Skeletal muscle satellite cell (primary cell): ENCODE data around the gene SMARCA4.

ENCODE experiments used
- H3K27me3 ChIP-seq: 2 replicates; pipeline ENCODE4 v1.7.0; 2013; ENCODE audit warnings: low read length; ENCODE audit not compliant: control insufficient read depth, insufficient read depth
- H3K36me3 ChIP-seq: 2 replicates; pipeline ENCODE4 v1.7.0; 2013; ENCODE audit warnings: mild to moderate bottlenecking, control low read depth, low read length; ENCODE audit not compliant: insufficient read depth
- H3K4me1 ChIP-seq: 2 replicates; pipeline ENCODE4 v1.7.0; 2013; ENCODE audit warnings: low read length; ENCODE audit not compliant: control insufficient read depth, insufficient read depth
- H3K4me2 ChIP-seq: 2 replicates; pipeline ENCODE4 v1.7.0; 2013; ENCODE audit warnings: mild to moderate bottlenecking, low read length
- H3K4me3 ChIP-seq: 2 replicates; pipeline ENCODE4 v1.7.0; 2013; ENCODE audit warnings: low read length
- H3K9ac ChIP-seq: 2 replicates; pipeline ENCODE4 v1.7.0; 2013; ENCODE audit warnings: mild to moderate bottlenecking, low read depth, low read length, moderate library complexity
- H3K9me3 ChIP-seq: replicated peaks from 2 replicates; pipeline ENCODE4 v1.7.0; 2013; ENCODE audit warnings: mild to moderate bottlenecking, control low read depth, low read length

SMARCA4 gene

DNA sequence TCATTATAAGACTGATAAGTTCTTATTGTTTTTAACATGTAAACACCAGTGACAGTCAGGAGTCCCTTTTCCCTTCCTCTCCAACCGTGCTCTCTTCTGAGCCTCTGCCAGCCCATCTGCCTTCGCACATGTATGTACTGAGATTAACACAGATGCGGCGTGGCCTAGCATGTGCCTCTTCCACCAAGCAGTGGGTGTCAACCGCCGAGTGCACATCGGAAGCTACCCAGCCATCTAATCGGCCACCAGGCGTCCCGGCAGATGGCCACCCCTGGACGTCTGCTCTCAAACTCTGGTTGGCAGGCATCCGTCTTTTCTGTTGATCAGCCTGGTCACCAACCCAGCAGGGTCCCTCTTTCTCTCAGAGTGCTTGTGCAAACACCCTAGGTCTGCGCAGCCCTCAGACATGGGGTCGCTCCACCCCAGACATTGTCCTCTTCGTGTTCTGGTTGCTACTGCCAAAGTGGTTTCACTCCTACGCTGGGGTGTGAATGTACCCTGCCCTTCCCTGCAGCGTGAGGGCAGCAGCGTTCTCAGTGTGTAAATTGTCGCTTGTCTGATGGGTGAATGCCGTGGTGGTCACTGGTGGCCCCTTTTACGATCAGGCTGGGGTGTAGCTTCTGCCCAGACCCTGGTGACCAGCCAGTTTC lies 70.7 kb downstream of the SMARCA4 start:
- Histone ChIP-seq H3K9me3 (no peaks in the 10 kb centered on the region), H3K9ac (no peak overlapping the region), H3K4me3 (no peak overlapping the region), H3K36me3 (peaks cover 88% of the 10 kb centered on the region), H3K27me3 (no peaks in the 10 kb centered on the region), H3K4me1 (peaks cover 7% of the 10 kb centered on the region), H3K4me2 (no peak overlapping the region)

DNA sequence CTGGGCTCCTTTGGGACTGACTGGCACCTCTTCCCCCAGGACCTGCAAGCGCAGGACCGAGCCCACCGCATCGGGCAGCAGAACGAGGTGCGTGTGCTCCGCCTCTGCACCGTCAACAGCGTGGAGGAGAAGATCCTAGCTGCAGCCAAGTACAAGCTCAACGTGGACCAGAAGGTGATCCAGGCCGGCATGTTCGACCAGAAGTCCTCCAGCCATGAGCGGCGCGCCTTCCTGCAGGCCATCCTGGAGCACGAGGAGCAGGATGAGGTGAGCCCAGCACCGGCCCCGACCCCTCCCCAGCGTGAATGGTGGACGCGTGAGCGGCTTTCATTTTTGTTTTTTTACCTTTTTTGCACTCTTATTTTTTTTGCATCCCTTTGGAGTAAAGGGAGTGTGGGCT lies 72.4 kb downstream of the SMARCA4 start:
- Histone ChIP-seq H3K4me2 (no peak overlapping the region), H3K36me3 (peaks cover 89% of the 10 kb centered on the region), H3K27me3 (no peaks in the 10 kb centered on the region), H3K4me1 (peaks cover 7% of the 10 kb centered on the region), H3K4me3 (no peak overlapping the region), H3K9me3 (no peaks in the 10 kb centered on the region), H3K9ac (no peak overlapping the region)

DNA sequence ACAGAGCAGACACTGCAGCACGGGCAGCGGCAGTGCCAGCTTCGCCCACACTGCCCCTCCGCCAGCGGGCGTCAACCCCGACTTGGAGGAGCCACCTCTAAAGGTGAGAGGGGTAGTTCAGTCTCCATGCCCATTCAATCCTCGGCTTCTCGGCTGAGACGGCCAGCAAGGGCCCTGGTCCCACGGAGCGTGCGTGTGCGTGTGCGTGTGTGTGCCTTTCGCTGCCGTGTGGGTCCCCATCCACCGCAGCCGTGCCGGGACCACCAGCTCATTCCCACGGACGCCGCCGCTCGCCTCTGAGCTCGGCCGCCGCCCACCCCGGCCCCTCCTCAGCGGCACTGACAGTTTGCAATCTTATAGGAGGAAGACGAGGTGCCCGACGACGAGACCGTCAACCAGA lies 72.9 kb downstream of the SMARCA4 start:
- Histone ChIP-seq H3K9ac (no peak overlapping the region), H3K4me2 (no peak overlapping the region)

DNA sequence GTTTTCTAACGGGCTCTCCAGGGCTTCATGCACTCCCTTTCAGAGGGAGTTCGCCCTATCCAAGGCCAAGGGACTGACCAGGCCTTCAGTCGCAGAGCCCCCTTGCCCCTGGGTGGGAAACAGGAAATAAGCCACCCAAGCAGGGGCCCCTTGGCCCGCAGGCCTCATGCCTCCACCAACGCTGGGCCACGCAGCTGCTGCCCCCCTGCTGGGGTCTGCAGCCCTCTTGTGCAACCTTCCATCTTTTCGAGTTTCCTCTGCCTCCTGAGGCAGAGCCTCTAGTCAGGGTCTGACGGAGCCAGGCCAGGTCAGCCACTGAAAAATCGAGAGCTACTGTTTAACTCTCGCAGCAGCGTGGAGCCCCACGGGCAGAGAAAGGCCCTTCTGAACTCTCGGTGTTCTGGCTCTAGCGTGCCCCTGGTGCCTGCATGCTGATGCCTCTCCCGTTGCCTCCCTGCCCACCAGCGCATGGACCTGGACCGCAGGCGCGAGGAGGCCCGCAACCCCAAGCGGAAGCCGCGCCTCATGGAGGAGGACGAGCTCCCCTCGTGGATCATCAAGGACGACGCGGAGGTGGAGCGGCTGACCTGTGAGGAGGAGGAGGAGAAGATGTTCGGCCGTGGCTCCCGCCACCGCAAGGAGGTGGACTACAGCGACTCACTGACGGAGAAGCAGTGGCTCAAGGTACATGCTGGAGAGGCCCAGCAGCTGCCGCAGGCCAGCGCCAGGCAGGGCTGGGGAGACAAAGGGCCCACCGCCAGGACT lies 73.8 kb downstream of the SMARCA4 start:
- Histone ChIP-seq H3K27me3 (no peaks in the 10 kb centered on the region), H3K36me3 (peaks cover 88% of the 10 kb centered on the region), H3K4me3 (no peak overlapping the region), H3K4me1 (peaks cover 7% of the 10 kb centered on the region), H3K9ac (no peak overlapping the region), H3K4me2 (no peak overlapping the region), H3K9me3 (no peaks in the 10 kb centered on the region)

More for the DNA sequence above, 72.9 kb downstream of the SMARCA4 start:
- Histone ChIP-seq H3K36me3 (peaks cover 89% of the 10 kb centered on the region), H3K27me3 (no peaks in the 10 kb centered on the region), H3K4me1 (peaks cover 7% of the 10 kb centered on the region), H3K9me3 (no peaks in the 10 kb centered on the region), H3K4me3 (no peak overlapping the region)

DNA sequence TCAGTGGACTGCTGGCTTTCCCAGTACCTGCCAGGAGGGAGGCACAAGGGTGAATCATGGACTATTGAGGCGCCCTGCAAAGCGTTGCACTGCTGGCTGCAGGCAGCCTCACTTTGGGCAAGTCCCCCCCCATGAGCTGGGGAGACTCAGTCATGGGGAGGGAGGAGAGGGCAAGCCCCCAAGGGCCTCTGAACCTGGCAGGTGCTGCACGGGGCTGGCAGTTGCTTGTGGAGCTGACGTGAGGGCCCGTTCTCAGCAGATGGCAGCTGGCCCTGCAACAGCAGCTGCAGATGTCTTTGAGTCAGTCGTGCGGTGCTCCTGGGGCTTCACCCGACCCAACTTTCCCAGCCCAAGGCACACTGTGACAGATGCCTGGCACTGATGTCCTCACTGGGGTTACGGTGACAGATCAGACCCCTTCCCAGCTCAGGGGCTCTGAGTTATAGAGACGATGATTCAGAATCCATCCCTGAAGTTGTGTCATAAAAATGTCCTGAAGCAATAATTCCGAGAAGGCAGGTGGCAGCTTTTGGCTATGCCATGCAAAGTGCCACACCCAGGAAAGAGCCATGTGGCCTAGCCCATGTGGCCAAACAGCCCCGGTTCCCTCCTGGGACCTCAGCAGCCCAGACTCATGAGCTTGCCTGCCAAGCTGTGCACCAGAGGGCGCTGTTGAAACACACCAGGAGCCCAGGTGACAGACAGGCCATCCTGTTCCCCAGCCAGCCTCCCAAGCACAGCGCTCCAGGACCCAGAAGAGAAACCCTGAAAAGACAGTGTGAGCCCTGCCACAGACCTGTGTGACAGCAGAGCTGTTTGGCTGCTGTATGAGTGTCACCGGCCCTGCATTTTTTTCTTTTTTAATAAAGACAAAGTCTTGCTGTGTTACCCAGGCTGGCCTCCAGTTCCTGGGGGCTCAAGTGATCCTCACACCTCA lies 74.9 kb downstream of the SMARCA4 start:
- peaks cover 81% of the 10 kb centered on the region for H3K36me3 ChIP-seq
- peaks cover 7% of the 10 kb centered on the region for H3K4me1 ChIP-seq
- H3K27me3 ChIP-seq: no peaks in the 10 kb centered on the region
- peak overlapping the region; percentile 16 for H3K9ac ChIP-seq
- no peaks in the 10 kb centered on the region for H3K9me3 ChIP-seq
- H3K4me2 ChIP-seq: no peak overlapping the region
- H3K4me3 ChIP-seq: no peak overlapping the region

DNA sequence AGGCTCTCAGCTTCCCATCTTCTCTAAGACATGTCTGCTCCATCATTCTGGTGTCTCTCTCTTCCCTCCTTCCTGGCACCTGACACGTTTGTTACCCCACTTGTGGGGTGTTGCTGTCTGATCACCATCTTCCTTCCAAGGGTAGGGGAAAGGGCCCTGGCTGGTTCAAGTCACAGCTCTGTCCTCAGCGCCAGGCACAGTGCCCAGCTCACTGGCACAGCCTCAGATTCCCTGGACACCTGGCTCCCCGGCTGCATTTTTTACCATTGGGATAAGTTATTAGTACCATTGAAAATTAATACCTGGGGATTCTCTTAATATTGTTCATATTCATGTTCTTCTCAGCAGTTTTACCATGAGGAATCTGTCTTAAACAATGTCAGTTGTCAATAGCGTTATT lies 77.7 kb downstream of the SMARCA4 start:
- Histone ChIP-seq H3K27me3 (no peaks in the 10 kb centered on the region), H3K9ac (no peak overlapping the region), H3K4me2 (no peak overlapping the region), H3K4me1 (peaks cover 7% of the 10 kb centered on the region), H3K4me3 (no peak overlapping the region), H3K9me3 (no peaks in the 10 kb centered on the region), H3K36me3 (peaks cover 80% of the 10 kb centered on the region)

DNA sequence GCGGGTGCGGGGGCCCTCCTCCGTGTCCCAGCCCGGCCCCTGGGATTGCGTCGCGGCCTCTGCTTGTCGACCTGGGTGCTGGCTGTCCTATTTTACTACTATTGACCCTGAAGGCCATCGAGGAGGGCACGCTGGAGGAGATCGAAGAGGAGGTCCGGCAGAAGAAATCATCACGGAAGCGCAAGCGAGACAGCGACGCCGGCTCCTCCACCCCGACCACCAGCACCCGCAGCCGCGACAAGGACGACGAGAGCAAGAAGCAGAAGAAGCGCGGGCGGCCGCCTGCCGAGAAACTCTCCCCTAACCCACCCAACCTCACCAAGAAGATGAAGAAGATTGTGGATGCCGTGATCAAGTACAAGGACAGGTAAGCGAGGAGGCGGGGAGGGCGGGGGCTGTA lies 80.4 kb downstream of the SMARCA4 start:
- Histone ChIP-seq H3K9me3 (no peaks in the 10 kb centered on the region), H3K36me3 (peaks cover 74% of the 10 kb centered on the region), H3K9ac (no peak overlapping the region), H3K4me1 (peaks cover 1% of the 10 kb centered on the region), H3K4me3 (no peak overlapping the region), H3K27me3 (no peaks in the 10 kb centered on the region), H3K4me2 (no peak overlapping the region)

DNA sequence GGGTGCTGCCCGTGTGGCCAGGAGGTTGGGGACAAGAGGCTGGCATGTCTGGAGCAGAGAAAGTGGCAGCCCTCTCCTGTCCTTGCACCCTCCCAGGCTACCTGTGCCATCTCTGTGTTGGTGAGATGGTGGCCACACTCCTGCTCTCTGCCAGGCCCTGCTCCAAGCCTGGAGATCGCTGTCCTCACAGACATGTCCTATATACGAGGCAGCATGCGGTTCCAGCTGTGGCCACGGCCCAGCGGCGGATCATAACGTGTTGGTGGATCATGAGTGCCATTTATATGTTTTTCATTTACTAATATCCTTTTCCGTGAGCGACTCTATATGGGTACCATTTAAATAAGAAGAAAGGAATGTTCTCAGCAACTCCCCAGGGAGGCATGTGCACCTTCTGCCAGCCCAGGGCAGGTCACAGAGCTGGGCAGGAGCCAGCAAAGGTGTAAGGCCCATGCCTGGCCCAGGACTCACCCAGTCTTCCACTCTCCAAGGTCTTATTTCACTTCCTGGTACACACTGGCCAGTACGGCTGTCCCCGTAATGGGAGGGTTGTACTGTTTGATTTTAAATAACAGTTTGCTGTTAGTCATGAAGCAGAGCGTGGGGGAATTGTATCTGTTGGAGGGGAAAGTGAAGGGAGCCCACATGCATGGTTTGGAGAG lies 81.3 kb downstream of the SMARCA4 start:
- H3K36me3 ChIP-seq: peaks cover 67% of the 10 kb centered on the region
- no peak overlapping the region for H3K4me2 ChIP-seq
- no peaks in the 10 kb centered on the region for H3K27me3 ChIP-seq
- H3K4me1 ChIP-seq: no peaks in the 10 kb centered on the region
- no peak overlapping the region for H3K9ac ChIP-seq
- H3K4me3 ChIP-seq: no peak overlapping the region
- H3K9me3 ChIP-seq: no peaks in the 10 kb centered on the region

DNA sequence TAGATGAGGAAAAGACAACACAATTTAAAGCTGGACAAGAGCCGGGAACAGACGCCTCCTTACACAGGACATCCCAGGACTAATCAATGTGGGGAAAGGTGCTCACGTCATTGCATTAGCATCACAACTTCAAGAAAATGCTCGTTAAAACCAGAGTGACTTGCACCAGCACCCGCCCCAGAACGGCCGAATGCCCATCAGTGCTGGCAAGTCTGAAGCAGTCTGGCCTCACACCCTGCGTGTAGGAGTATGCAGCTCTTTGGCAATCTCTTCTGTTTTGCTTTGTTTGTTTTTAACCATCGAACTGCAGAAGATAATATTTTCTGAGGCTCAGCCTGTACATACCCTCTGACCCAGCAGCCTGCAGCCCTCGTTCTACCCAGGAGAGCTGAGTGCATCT lies 83.6 kb downstream of the SMARCA4 start:
- Histone ChIP-seq H3K4me3 (no peak overlapping the region), H3K9me3 (no peaks in the 10 kb centered on the region), H3K27me3 (no peaks in the 10 kb centered on the region), H3K4me1 (no peaks in the 10 kb centered on the region), H3K9ac (no peak overlapping the region), H3K36me3 (peaks cover 61% of the 10 kb centered on the region), H3K4me2 (no peak overlapping the region)

DNA sequence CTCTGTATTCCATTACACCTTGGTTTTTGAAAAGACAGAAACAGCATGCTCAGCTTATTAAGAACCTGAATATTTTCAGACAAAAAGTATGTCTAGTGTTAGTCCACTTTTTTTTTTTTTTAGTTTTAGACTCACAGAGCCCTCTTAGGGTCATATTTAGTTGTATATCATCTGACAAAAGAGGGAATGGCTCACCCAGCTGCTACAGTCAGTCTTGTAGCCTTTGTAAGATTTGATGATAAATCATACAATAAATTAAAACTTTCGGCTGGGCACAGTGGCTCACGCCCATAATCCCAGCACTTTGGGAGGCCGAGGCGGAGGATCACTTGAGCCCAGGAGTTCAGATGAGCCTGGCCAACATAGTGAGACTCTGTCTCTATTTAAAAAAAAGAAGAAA lies 84.7 kb downstream of the SMARCA4 start:
- Histone ChIP-seq H3K4me1 (no peaks in the 10 kb centered on the region), H3K9ac (no peak overlapping the region), H3K4me3 (no peak overlapping the region), H3K4me2 (no peak overlapping the region), H3K27me3 (no peaks in the 10 kb centered on the region), H3K9me3 (no peaks in the 10 kb centered on the region), H3K36me3 (peaks cover 66% of the 10 kb centered on the region)
